ENCODE data around the gene EYA2. TPM values are rescaled to one million over a fixed set of nuclear protein-coding genes. Genes with fewer than 3 reads are reported as not detected.
"Not testable (repeated sequence)": the region's sequence is repeated elsewhere in the genome, so short reads cannot be mapped to it uniquely, and the experiment has no call there.

EYA2 gene
- total and polyA plus RNA-seq, 7 donors, result 1.2 to 11.8 (median 3.3) TPM

GRCh38 chr20:46930640-46931339 is 36.1 kb downstream of the EYA2 start:
- WGBS, 2 donors, result 57 to 64% methylated on average over 9 of the region's 9 CpGs
- no peak overlapping the region for H3K27ac ChIP-seq
- no peak for TF ChIP-seq POLR2AphosphoS5 (IDR thresholded peaks at IDR 0.05)
- no peak for TF ChIP-seq EP300 (IDR thresholded peaks at IDR 0.05)
- no peak for TF ChIP-seq POLR2A (IDR thresholded peaks at IDR 0.05)

DNA sequence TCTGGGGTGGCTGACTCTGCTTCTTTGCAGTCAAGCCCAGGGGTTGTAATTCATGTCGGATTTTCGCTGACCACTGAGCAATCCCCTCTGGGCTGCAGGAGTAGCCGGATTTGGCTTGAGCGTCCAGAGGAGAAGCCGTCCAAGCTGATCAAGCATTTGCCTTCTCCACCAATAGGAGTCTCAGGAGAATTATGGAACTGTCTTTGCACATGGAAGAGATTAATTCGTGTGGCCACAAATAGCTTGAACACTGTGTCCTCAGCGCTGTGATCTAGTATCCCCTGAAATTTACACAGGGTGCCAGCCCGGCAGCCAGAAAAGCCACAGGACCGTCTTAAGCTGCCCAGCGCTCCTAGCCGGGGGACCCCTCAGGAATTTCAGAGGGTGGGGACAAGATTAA is 37.1 kb downstream of the EYA2 start:
- Histone ChIP-seq H3K4me3 (no peak overlapping the region), H3K27ac (no peak overlapping the region), H3K27me3 (no peaks in the 10 kb centered on the region), H3K9me3 (no peaks in the 10 kb centered on the region), H3K36me3 (no peaks in the 10 kb centered on the region), H3K4me1 (peaks cover 0 to 5% (median under 1%) of the 10 kb centered on the region in 4 donors)
- intact Hi-C loops (cut with DNase I), result no loop called here
- TF ChIP-seq POLR2A (IDR thresholded peaks at IDR 0.05) (no peak), POLR2AphosphoS5 (IDR thresholded peaks at IDR 0.05) (no peak), EP300 (IDR thresholded peaks at IDR 0.05) (no peak)
- TF ChIP-seq, protein P1, sequence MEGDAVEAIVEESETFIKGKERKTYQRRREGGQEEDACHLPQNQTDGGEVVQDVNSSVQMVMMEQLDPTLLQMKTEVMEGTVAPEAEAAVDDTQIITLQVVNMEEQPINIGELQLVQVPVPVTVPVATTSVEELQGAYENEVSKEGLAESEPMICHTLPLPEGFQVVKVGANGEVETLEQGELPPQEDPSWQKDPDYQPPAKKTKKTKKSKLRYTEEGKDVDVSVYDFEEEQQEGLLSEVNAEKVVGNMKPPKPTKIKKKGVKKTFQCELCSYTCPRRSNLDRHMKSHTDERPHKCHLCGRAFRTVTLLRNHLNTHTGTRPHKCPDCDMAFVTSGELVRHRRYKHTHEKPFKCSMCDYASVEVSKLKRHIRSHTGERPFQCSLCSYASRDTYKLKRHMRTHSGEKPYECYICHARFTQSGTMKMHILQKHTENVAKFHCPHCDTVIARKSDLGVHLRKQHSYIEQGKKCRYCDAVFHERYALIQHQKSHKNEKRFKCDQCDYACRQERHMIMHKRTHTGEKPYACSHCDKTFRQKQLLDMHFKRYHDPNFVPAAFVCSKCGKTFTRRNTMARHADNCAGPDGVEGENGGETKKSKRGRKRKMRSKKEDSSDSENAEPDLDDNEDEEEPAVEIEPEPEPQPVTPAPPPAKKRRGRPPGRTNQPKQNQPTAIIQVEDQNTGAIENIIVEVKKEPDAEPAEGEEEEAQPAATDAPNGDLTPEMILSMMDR (IDR thresholded peaks at IDR 0.05), result no peak
- WGBS, 2 donors, result 75 to 91% methylated on average over 11 of the region's 11 CpGs
- no peak for DNase-seq

More at GRCh38 chr20:46930640-46931339, 36.1 kb downstream of the EYA2 start:
- H3K4me3 ChIP-seq, result no peak overlapping the region
- DNase-seq, result no peak
- H3K4me1 ChIP-seq, result no peaks in the 10 kb centered on the region
- H3K9me3 ChIP-seq, result no peaks in the 10 kb centered on the region
- intact Hi-C loops (cut with DNase I), result no loop called here
- H3K36me3 ChIP-seq, result no peaks in the 10 kb centered on the region
- H3K27me3 ChIP-seq, result no peaks in the 10 kb centered on the region

- H3K36me3 ChIP-seq; H3K9me3 ChIP-seq; H3K27me3 ChIP-seq; DNase-seq; H3K27ac ChIP-seq; H3K4me3 ChIP-seq; intact Hi-C loops (cut with DNase I): not testable (repeated sequence)
- H3K4me1 ChIP-seq, result peaks cover 0 to 12% (median 4%) of the 10 kb centered on the region in 4 donors
- 91% methylated on average over 10 of the region's 10 CpGs for WGBS, 2 donors
These were observed 37.8 kb downstream of the EYA2 start for GRCh38 chr20:46932439-46932838.

GRCh38 chr20:46933150-46933549 is 38.5 kb downstream of the EYA2 start:
- no peak overlapping the region for H3K4me3 ChIP-seq
- TF ChIP-seq POLR2A (IDR thresholded peaks at IDR 0.05) (no peak), EP300 (IDR thresholded peaks at IDR 0.05) (no peak), POLR2AphosphoS5 (IDR thresholded peaks at IDR 0.05) (no peak)
- TF ChIP-seq, protein P1 (IDR thresholded peaks at IDR 0.05), result no peak
- no peak overlapping the region for H3K27ac ChIP-seq
- intact Hi-C loops (cut with DNase I), result no loop called here
- H3K36me3 ChIP-seq, result no peaks in the 10 kb centered on the region
- no peaks in the 10 kb centered on the region for H3K27me3 ChIP-seq
- no peak for DNase-seq
- WGBS, 2 donors, result 81 to 87% methylated on average over 5 of the region's 5 CpGs
- H3K9me3 ChIP-seq, result no peaks in the 10 kb centered on the region
- peaks cover 0 to 12% (median 4%) of the 10 kb centered on the region in 4 donors for H3K4me1 ChIP-seq

DNA sequence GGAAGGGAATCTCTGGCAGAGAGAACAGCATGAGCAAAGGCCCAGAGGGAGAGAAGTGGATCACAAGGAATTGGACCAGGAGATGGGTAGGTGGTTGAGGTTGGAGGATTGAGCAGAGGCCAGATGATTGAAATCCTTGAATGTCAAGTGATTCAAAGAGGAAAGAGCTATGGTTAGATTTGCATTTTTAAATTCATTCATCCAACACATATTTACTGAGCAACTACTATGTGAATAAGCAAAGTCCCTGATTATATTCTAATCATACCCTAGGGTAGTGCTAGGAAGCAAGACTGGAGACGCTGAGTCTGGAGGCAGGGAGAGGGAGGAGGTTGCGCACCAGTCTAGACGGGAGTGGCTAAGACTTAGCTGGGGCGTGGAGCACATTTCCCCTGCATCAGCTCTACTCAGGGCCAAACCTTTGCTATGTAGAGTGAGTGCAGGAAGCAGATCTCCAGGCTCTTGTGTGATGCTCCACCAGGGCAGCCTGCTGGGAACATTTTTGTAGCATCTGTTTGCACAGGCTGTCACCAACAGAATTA is 40.2 kb downstream of the EYA2 start:
- WGBS, 2 donors, result 61 to 67% methylated on average over 4 of the region's 4 CpGs
- Histone ChIP-seq H3K36me3 (no peaks in the 10 kb centered on the region), H3K9me3 (no peaks in the 10 kb centered on the region), H3K27ac (no peak overlapping the region), H3K4me1 (peaks cover 0 to 12% (median 4%) of the 10 kb centered on the region in 4 donors), H3K4me3 (no peak overlapping the region), H3K27me3 (no peaks in the 10 kb centered on the region)
- intact Hi-C loops (cut with DNase I), result no loop called here
- no peak for DNase-seq
- TF ChIP-seq, protein P1 (IDR thresholded peaks at IDR 0.05), result no peak
- TF ChIP-seq POLR2A (IDR thresholded peaks at IDR 0.05) (no peak), EP300 (IDR thresholded peaks at IDR 0.05) (no peak), POLR2AphosphoS5 (IDR thresholded peaks at IDR 0.05) (no peak)

Measured in sigmoid colon (tissue), 7 donors.